ENCODE data around the gene C1orf87.

Gene C1orf87

DNA sequence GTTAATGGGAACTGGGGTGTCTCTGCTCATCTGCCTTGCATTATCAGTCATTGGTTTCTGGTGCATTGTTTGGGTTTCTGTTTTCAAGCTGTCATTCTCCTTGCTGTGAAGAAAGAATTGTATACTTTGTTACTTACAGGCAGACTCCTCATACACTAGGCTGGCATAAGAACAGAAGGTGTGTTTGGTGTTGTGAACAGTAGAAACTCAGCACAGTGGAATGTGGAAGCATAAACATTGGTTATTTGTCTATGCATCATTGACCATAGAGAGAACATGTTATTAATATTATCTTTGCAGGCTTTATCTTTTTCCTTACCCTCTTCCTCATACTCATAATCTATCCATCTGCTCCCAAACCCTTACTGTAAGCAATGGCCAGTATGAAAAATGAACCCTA is 18.2 kb downstream of the C1orf87 start:
- DNase-seq, result no peak

- DNase-seq, result no peak
Observed at GRCh38 chr1:60054374-60054773, 19.2 kb downstream of the C1orf87 start.

DNA sequence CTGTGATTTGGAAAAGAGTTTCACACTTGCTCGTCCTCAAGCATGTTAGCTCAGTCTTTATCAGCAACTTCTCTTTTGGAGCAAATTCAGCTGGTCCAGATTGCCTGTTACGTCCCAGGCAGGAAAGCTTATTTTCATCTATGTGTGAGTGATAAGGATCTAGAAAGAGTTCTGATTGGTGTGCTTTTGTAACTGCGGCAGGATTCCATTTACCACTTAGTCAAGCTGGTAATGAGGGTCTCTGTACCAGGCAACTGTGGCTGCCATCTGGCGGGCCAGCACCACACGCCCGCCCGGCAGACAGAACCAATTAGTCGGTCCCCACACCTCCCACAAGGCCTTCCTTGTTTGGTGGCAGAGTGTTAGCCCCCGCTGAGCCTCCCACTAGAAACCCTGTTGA is 21.0 kb downstream of the C1orf87 start:
- no peak for DNase-seq

GRCh38 chr1:60051191-60051590 is 22.4 kb downstream of the C1orf87 start:
- no peak for DNase-seq

- no peak for DNase-seq
Observed at GRCh38 chr1:60049188-60049587, 24.4 kb downstream of the C1orf87 start.

GRCh38 chr1:60044881-60045280 is 28.7 kb downstream of the C1orf87 start:
- no peak for DNase-seq

GRCh38 chr1:60041783-60042182 is 31.8 kb downstream of the C1orf87 start:
- DNase-seq, result no peak

GRCh38 chr1:60037669-60038068 is 35.9 kb downstream of the C1orf87 start:
- no peak for DNase-seq

DNA sequence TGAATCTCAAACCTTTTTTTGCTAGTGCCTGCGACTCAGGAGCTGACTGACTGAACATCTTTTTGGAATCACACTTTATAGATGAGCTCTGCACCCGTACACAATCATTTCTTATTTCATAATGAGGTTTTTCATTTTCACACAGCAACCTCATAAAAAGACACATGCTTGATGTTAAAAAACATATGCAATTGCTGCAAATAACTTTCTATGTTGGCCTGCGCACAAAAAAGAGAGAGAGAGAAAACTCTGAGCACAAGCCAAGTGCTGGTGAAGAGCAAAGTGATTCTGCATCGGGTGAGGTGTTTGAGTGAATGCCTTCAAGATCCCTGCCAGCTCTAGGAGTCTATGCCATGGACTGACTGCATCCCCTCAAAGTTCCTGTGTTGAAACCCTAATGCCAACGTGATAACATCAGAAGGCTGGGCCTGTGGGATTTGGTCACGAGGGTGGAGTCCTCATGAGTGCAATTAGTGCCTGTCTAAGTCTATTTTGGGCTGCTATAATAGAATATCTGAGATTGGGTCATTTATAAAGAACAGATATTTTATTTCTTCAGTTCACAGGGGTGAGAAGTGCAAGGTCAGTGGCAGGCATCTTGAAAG is 36.6 kb downstream of the C1orf87 start:
- no peak for DNase-seq

GRCh38 chr1:60035921-60036320 is 37.6 kb downstream of the C1orf87 start:
- no peak for DNase-seq

DNA sequence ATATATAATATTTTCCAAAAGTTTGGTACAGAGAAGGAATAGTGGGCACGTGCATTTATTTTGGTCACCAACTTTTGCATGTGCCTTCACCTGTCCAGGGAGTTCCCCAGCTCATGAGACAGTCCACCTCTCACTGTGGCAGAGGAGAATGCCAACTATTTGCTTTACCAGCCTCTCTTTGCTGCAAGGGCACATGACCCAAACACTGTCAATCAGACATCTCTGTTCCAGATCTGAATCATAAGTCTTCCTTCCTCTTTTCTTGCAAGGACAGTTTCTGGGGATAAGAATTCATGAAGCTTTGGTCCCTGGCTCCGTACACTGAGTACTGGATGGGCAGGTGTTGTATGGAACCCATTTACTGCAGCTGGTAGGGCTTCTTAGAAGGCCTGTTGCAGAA is 38.6 kb downstream of the C1orf87 start:
- no peak for DNase-seq

DNA sequence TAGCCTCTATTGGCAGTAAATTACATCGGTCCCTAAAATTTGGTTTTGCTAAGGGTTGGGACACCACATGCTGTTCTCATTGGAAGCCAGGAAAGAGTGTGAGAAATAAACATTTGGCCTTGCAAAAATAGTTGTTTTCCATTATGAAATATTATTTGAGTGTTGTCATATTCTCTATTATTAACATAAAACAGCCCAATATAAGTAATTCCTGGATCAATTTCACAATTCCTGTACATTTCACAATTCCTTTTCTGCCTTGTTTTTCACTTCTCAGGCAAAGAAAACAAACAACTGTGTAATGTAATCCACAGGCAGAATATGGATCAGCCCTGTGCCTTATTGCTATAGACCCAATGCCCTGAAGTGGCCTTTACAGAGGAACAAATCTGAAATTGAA is 40.5 kb downstream of the C1orf87 start:
- DNase-seq, result no peak

GRCh38 chr1:60031146-60031545 is 42.4 kb downstream of the C1orf87 start:
- no peak for DNase-seq

DNA sequence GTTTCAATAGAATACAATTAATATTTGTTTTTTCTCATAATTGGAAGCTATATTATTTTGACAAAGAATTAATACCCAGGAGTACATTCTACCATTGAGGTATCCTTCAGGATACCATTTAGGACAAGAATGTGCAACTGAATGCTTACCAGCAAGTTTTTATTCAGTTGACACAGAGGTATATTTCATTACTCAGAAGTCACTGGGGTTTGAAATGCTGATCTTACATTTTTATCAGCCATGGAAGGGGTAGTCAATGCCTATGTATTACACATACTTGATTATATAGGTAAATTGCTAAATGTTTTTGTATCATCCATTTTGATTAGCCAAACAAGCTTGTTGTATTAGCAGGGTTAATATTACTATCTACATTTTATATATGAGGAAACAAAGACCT is 48.0 kb downstream of the C1orf87 start:
- DNase-seq, result no peak

GRCh38 chr1:60017508-60018205 is 55.9 kb downstream of the C1orf87 start:
- DNase-seq, result no peak

DNA sequence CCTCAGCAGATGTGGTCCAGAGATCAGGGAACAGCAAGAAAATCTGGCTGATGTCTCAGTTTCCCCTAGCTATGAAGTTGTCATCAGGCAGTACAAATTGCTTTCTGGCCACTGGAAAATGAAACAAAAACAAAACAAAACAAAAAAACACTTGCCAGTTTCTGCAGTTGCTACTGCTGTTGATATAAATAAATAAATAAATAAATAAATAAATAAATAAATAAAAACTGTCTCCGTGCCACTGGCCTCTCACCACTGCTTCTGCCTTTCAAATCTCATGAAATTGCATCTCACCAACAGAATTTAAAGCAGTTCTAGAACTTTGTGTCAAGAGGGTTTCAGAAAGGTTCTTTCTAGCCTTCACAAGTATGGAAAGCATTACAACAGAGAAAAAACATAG is 62.9 kb downstream of the C1orf87 start:
- no peak for DNase-seq

- no peak for DNase-seq
Observed at GRCh38 chr1:60008500-60008899, 65.1 kb downstream of the C1orf87 start.

GRCh38 chr1:60000625-60001024 is 72.9 kb downstream of the C1orf87 start:
- DNase-seq, result no peak

GRCh38 chr1:59999746-60000145 is 73.8 kb downstream of the C1orf87 start:
- DNase-seq, result no peak

DNA sequence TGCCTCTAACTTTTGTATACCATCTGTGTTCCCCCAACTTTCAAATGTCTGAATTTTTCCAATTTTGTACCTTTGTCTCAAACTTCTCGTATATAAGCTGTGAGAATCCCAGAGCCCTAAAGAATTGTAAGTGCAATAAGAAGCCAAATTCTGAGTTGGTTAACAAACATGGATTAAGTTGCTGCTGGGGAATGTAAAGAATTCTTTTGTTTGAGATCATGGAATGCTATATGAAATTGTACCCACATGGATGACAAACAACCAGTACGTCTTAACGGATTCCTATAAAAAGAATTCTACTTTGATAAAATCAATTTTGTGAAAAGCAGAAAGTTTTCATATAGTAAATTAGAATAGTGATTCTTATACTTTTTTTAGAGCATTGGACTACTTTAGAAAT is 74.6 kb downstream of the C1orf87 start:
- no peak for DNase-seq

DNA sequence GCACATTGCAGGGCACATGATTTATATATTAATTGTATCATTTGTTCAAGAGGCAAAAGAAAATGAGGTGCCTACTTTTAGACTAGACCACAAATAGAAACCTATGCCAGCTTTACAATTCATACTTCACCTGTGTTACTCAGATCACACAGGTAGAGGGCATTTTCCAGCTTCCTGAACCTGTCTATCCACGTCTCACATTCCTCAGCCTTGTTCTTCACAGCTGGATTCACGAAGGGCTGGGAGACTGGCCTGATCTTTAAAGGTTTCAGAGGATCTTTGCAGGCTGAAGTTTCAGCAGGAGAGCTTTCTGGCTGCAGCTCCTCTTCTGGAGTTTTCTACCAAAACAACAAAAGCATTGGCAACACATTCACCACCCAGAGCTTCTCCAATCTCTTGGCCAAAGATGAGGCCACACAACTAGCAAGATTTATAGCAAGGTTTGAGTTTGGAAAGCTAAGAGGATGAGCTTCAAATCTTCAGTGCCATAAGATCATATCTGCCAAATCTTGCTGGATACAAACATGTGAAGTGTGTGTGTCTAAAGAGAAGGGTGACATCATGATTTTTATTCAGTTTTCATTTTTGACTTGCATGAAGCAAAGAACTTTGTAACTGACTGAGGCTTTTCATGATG is 76.0 kb downstream of the C1orf87 start:
- DNase-seq, result no peak

DNA sequence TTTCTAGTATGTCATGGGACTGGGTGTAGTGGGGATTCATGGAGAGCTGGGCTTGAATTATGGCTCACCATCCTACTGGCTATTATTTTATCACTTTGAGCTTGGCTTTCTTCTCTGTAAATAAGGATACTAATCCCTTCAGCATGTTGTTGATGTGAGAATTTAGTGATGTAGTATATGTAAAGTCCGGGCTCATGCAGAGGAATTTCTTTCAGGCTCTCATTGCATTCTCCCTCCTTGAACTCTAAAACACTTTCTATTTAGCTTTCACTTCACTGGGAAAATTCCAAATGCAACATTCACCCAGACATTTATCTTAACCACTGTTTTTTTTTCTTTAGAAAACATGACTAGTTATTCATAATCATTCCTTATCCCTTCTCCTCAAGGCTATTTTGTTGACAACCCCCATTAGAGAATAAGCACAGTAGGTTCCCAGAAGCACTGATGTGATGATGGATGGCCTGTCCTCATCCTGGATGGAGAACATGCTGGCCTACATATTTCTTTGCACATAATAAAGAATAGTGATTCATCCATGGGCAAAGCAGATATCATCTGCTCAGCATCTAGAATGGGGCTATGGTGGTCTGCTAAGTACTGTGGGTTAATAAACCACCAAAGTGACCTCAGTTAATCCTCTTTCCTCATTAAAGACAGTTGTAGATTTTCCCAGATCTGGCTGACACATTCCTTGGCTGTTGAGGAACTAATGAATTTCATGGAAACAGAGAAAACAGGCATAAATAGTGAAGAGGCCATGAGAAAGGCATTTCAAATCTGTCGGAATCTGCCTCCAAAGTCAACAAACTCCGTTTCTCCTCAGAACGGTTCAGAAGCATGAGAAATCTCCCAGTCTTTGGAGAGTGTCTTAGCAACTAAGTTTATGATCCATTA is 79.0 kb downstream of the C1orf87 start:
- no peak for DNase-seq

GRCh38 chr1:59992040-59992820 is 81.3 kb downstream of the C1orf87 start:
- no peak for DNase-seq

All from NCI-H2081 treated with DMSO at 0.1 percent for 48 hours (cell line).